Endothelial cell of umbilical vein (primary cell): ENCODE data around the gene OR52M1.

Experiments
- EZH2 ChIP-seq: IDR thresholded peaks from 2 replicates; pipeline ENCODE4 v1.6.1; 2012; ENCODE audit warnings: borderline replicate concordance, low read depth, mild to moderate bottlenecking, moderate library complexity, low read length, inconsistent platforms; ENCODE audit not compliant: severe bottlenecking
- POLR2A ChIP-seq: IDR thresholded peaks from 2 replicates; pipeline ENCODE4 v1.6.1; 2012; ENCODE audit warnings: low read depth, mild to moderate bottlenecking, control low read depth, low read length
- POLR2AphosphoS5 ChIP-seq: IDR thresholded peaks from 2 replicates; pipeline ENCODE4 v1.6.1; 2012; ENCODE audit warnings: low read depth, mild to moderate bottlenecking, control low read depth, low read length, moderate library complexity; ENCODE audit not compliant: insufficient read depth
- TF ChIP-seq, protein P1 (sequence below), 2 donors: IDR thresholded peaks; 1 replicate in 1 of 2; 2 replicates in 1 of 2; pipeline ENCODE4 v1.5.1; 2011; ENCODE audit warnings: low read length in 2 of 2, mild to moderate bottlenecking in 2 of 2, moderate library complexity in 2 of 2, control low read depth in 1 of 2, inconsistent platforms in 1 of 2, low read depth in 1 of 2; ENCODE audit not compliant: insufficient read depth in 1 of 2; ENCODE audit errors: extremely low read depth in 1 of 2

DNA sequence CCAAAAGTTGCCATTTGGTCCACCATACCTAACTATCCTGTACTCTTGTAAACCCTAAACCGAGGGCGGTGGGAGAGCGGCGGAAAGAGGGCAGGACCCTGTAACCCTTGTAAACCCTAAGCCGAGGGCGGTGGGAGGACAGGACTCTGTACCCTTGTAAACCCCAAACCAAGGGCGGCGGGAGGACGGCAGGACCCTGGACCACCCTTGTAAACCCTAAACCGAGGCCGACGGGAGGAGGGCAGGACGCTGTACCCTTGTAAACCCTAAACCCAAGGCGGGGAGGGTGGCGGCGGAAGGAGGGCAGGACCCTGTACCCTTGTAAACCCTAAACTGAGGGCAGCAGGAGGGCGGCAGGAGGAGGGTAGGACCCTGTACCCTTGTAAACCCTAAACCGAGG, 24.1 kb downstream of the OR52M1 start:
- TF ChIP-seq, protein P1, sequence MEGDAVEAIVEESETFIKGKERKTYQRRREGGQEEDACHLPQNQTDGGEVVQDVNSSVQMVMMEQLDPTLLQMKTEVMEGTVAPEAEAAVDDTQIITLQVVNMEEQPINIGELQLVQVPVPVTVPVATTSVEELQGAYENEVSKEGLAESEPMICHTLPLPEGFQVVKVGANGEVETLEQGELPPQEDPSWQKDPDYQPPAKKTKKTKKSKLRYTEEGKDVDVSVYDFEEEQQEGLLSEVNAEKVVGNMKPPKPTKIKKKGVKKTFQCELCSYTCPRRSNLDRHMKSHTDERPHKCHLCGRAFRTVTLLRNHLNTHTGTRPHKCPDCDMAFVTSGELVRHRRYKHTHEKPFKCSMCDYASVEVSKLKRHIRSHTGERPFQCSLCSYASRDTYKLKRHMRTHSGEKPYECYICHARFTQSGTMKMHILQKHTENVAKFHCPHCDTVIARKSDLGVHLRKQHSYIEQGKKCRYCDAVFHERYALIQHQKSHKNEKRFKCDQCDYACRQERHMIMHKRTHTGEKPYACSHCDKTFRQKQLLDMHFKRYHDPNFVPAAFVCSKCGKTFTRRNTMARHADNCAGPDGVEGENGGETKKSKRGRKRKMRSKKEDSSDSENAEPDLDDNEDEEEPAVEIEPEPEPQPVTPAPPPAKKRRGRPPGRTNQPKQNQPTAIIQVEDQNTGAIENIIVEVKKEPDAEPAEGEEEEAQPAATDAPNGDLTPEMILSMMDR (IDR thresholded peaks at IDR 0.05; ENCODE audit: extremely low read depth in 1 of 2, insufficient read depth in 1 of 2, low read depth in 1 of 2, low read length in 2 of 2) = no peak
- TF ChIP-seq POLR2A = no peak
- TF ChIP-seq POLR2AphosphoS5 = no peak
- TF ChIP-seq EZH2 = no peak
